K562 (cell line): Measurements from ENCODE around the gene SPATA45. TPM values are rescaled to one million over a fixed set of nuclear protein-coding genes. Genes with fewer than 3 reads are reported as not detected.
A peak's percentile ranks its signal among the peaks of the same experiment; 100 is the strongest.

ENCODE experiments used
- EHMT2 ChIP-seq: fragments of 450-650 bp; IDR thresholded peaks from 2 replicates; pipeline ENCODE4 v1.6.1; 2018; ENCODE audit warnings: antibody characterized with exemption
- ETV6 ChIP-seq, 3 experiments: fragments of 150-350 bp in 1 of 3; sonication (generic) in 1 of 3; formaldehyde crosslinking in 1 of 3; IDR thresholded peaks; 2 replicates each; pipeline versions ENCODE4 v1.6.1 to v1.8.0; 2014 to 2022; ENCODE audit warnings: borderline replicate concordance in 2 of 3, low read depth in 2 of 3, antibody characterized with exemption in 1 of 3, low read length in 1 of 3, mild to moderate bottlenecking in 1 of 3, missing genetic modification reagents in 1 of 3
- HDAC1 ChIP-seq, 2 experiments: fragments of 450-650 bp; IDR thresholded peaks; 2 replicates each; pipeline ENCODE4 v1.6.1; 2016 to 2017; ENCODE audit warnings: inconsistent platforms in 1 of 2, mild to moderate bottlenecking in 1 of 2, moderate library complexity in 1 of 2
- KLF6 ChIP-seq: fragments of 250-450 bp; sonication (Bioruptor Pico); IDR thresholded peaks from 2 replicates; pipeline ENCODE4 v1.4.0; 2020; ENCODE audit warnings: mild to moderate bottlenecking, moderate library complexity, borderline replicate concordance
- MAZ ChIP-seq, 2 experiments: fragments of 450-650 bp in 1 of 2; sonication (generic) in 1 of 2; formaldehyde crosslinking; IDR thresholded peaks in 1 of 2; conservative IDR thresholded peaks in 1 of 2; 2 replicates each; pipeline versions ENCODE4 v1.4.0 to v1.5.0; 2020; ENCODE audit warnings: mild to moderate bottlenecking in 1 of 2, missing genetic modification reagents in 1 of 2
- MTF1 ChIP-seq: fragments of 250-450 bp; sonication (Bioruptor Pico); IDR thresholded peaks from 2 replicates; pipeline ENCODE4 v1.9.0; 2021; ENCODE audit warnings: moderate library complexity, mild to moderate bottlenecking, inconsistent platforms, borderline replicate concordance
- NR3C1 ChIP-seq: sonication (generic); formaldehyde crosslinking; IDR thresholded peaks from 2 replicates; pipeline ENCODE4 v1.8.1; 2022; ENCODE audit warnings: missing genetic modification reagents
- RBM22 ChIP-seq: fragments of 200-400 bp; formaldehyde crosslinking; IDR thresholded peaks from 2 replicates; pipeline ENCODE4 v1.6.1; 2018; ENCODE audit warnings: low read length, low read depth; ENCODE audit not compliant: poor library complexity, severe bottlenecking
- SPI1 ChIP-seq: IDR thresholded peaks from 2 replicates; pipeline ENCODE4 v1.6.1; 2011; ENCODE audit warnings: low read depth, low read length, control low read depth, borderline replicate concordance
- SRSF3 ChIP-seq: fragments of 200-400 bp; formaldehyde crosslinking; IDR thresholded peaks from 2 replicates; pipeline ENCODE4 v1.6.1; 2016; ENCODE audit warnings: mild to moderate bottlenecking, low read length, moderate library complexity; ENCODE audit not compliant: insufficient read depth
- TRIM28 ChIP-seq: fragments of 450-650 bp; IDR thresholded peaks from 2 replicates; pipeline ENCODE4 v1.6.1; 2017
- XRCC5 ChIP-seq: fragments of 200-400 bp; formaldehyde crosslinking; IDR thresholded peaks from 2 replicates; pipeline ENCODE4 v1.6.1; 2017; ENCODE audit warnings: low read depth, mild to moderate bottlenecking, low read length
- ZFX ChIP-seq: sonication (generic); formaldehyde crosslinking; IDR thresholded peaks from 2 replicates; pipeline ENCODE4 v1.8.0; 2022; ENCODE audit warnings: mild to moderate bottlenecking, missing genetic modification reagents, moderate library complexity
- ZNF23 ChIP-seq: fragments of 250-450 bp; sonication (Bioruptor Pico); IDR thresholded peaks from 2 replicates; pipeline ENCODE4 v1.4.0; 2020; ENCODE audit warnings: mild to moderate bottlenecking
- polyA plus RNA-seq, 8 experiments: library from polyadenylated mRNA; depleted of rRNA in 4 of 8; stranded (reverse) in 5 of 8; unstranded in 3 of 8; fragments of >200 nt; fragmentation: Nextera tagmentation in 2 of 8; fragmentation: Illumina TruSeq in 1 of 8; extraction: Ambion mirVana in 2 of 8; extraction: Trizol in 1 of 8; gene quantifications; 2 replicates each; pipeline versions ENCODE4 v1.2.1 to v1.2.3, GENCODE V29; 2011 to 2014; ENCODE audit warnings: inconsistent platforms in 1 of 8, missing spikeins in 1 of 8
- total RNA-seq, 7 experiments: library from RNA; depleted of rRNA in 6 of 7; stranded (reverse); fragments of >200 nt in 6 of 7; fragmentation: Illumina TruSeq in 2 of 7; extraction: Trizol in 2 of 7; gene quantifications; 2 replicates each; pipeline versions ENCODE4 v1.2.1 to v1.2.3, GENCODE V29; 2011 to 2021; ENCODE audit warnings: low replicate concordance in 1 of 7
- TF ChIP-seq, protein P1 (sequence below): fragments of 450-650 bp; formaldehyde crosslinking; IDR thresholded peaks from 2 replicates; pipeline ENCODE4 v1.4.0; 2020; ENCODE audit warnings: mild to moderate bottlenecking, moderate library complexity
- TF ChIP-seq, protein P2 (sequence below): sonication (generic); formaldehyde crosslinking; IDR thresholded peaks from 2 replicates; pipeline ENCODE4 v1.8.0; 2023; ENCODE audit warnings: missing genetic modification reagents, mild to moderate bottlenecking, borderline replicate concordance
- TF ChIP-seq, protein P3 (sequence below): fragments of 450-650 bp; formaldehyde crosslinking; IDR thresholded peaks from 2 replicates; pipeline ENCODE4 v1.4.0; 2020; ENCODE audit warnings: mild to moderate bottlenecking, moderate library complexity

The SPATA45 gene
- total and polyA plus RNA-seq, 9 of the 15 experiments (the other 6 are each of a cell fraction or from before 2014, with no cell fraction given), result 0.18 TPM; not detected in 8

DNA sequence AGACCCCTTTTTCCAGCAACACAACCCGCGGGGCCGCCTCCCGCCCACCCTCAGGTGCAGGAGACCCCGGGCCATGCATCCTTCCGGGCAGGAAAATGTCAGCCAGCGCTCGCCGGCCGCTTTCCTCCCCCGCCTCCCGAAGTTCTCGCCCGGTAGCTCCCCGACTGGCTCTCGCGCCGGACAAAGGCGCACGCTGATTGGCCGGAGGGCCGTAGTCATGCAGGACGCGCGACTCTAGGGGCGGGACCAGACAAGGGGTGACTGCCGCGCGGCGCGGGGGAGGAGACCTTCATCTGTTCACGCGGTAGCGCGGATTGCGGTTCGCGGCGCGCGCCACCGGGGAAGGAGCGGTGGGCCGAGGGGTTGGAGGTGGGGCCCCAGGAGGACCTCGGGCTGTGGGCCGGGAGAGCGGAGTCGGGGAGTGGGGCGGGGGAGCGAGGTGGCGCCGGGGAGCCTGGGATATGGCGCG lies 10.6 kb upstream of the SPATA45 start, which contains the start of gene FLVCR1 (continued):
- TF ChIP-seq, protein P1, sequence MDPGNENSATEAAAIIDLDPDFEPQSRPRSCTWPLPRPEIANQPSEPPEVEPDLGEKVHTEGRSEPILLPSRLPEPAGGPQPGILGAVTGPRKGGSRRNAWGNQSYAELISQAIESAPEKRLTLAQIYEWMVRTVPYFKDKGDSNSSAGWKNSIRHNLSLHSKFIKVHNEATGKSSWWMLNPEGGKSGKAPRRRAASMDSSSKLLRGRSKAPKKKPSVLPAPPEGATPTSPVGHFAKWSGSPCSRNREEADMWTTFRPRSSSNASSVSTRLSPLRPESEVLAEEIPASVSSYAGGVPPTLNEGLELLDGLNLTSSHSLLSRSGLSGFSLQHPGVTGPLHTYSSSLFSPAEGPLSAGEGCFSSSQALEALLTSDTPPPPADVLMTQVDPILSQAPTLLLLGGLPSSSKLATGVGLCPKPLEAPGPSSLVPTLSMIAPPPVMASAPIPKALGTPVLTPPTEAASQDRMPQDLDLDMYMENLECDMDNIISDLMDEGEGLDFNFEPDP (CRISPR knock-in tag), result no peak
- no peak for TF ChIP-seq SPI1
- peak in 1 of 2 experiments; percentile 80; a peak in 2 of 4 replicates for TF ChIP-seq MAZ (CRISPR knock-in tag; conservative IDR thresholded peaks at IDR 0.05 in 1 of 2, IDR thresholded peaks at IDR 0.05 in 1 of 2)
- peak in 1 of 2 experiments; percentile 82; a peak in 2 of 4 replicates for TF ChIP-seq HDAC1 (IDR thresholded peaks at IDR 0.05)
- TF ChIP-seq SRSF3, result no peak
- TF ChIP-seq RBM22, result no peak
- TF ChIP-seq XRCC5, result no peak
- TF ChIP-seq MTF1, result no peak
- peak; percentile 70; the same call in 1 of the 2 replicates for TF ChIP-seq NR3C1 (CRISPR knock-in tag)
- TF ChIP-seq ETV6 (IDR thresholded peaks at IDR 0.05; ENCODE audit: borderline replicate concordance in 1 of 2, low read depth in 2 of 2, low read length in 1 of 2), result no peak
- no peak for TF ChIP-seq ETV6 (CRISPR knock-in tag; IDR thresholded peaks at IDR 0.05; ENCODE audit: borderline replicate concordance)
- TF ChIP-seq ZFX (CRISPR knock-in tag), result peak; percentile 73
- TF ChIP-seq, protein P2, sequence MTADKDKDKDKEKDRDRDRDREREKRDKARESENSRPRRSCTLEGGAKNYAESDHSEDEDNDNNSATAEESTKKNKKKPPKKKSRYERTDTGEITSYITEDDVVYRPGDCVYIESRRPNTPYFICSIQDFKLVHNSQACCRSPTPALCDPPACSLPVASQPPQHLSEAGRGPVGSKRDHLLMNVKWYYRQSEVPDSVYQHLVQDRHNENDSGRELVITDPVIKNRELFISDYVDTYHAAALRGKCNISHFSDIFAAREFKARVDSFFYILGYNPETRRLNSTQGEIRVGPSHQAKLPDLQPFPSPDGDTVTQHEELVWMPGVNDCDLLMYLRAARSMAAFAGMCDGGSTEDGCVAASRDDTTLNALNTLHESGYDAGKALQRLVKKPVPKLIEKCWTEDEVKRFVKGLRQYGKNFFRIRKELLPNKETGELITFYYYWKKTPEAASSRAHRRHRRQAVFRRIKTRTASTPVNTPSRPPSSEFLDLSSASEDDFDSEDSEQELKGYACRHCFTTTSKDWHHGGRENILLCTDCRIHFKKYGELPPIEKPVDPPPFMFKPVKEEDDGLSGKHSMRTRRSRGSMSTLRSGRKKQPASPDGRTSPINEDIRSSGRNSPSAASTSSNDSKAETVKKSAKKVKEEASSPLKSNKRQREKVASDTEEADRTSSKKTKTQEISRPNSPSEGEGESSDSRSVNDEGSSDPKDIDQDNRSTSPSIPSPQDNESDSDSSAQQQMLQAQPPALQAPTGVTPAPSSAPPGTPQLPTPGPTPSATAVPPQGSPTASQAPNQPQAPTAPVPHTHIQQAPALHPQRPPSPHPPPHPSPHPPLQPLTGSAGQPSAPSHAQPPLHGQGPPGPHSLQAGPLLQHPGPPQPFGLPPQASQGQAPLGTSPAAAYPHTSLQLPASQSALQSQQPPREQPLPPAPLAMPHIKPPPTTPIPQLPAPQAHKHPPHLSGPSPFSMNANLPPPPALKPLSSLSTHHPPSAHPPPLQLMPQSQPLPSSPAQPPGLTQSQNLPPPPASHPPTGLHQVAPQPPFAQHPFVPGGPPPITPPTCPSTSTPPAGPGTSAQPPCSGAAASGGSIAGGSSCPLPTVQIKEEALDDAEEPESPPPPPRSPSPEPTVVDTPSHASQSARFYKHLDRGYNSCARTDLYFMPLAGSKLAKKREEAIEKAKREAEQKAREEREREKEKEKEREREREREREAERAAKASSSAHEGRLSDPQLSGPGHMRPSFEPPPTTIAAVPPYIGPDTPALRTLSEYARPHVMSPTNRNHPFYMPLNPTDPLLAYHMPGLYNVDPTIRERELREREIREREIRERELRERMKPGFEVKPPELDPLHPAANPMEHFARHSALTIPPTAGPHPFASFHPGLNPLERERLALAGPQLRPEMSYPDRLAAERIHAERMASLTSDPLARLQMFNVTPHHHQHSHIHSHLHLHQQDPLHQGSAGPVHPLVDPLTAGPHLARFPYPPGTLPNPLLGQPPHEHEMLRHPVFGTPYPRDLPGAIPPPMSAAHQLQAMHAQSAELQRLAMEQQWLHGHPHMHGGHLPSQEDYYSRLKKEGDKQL (CRISPR knock-in tag), result no peak
- no peak for TF ChIP-seq EHMT2
- TF ChIP-seq, protein P3, sequence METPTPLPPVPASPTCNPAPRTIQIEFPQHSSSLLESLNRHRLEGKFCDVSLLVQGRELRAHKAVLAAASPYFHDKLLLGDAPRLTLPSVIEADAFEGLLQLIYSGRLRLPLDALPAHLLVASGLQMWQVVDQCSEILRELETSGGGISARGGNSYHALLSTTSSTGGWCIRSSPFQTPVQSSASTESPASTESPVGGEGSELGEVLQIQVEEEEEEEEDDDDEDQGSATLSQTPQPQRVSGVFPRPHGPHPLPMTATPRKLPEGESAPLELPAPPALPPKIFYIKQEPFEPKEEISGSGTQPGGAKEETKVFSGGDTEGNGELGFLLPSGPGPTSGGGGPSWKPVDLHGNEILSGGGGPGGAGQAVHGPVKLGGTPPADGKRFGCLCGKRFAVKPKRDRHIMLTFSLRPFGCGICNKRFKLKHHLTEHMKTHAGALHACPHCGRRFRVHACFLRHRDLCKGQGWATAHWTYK, result no peak
- TF ChIP-seq ZNF23 (CRISPR knock-in tag), result no peak
- TF ChIP-seq KLF6 (CRISPR knock-in tag), result no peak
- TF ChIP-seq TRIM28, result no peak; the same call in 1 of the 2 replicates
